MM.1S (cell line): Measurements from ENCODE around the gene SPATA13.

ENCODE experiments used
- CTCF ChIP-seq: fragments of 300-600 bp; sonication (generic); IDR thresholded peaks from 2 replicates; pipeline ENCODE4 v1.5.1; 2016; ENCODE audit warnings: antibody characterized with exemption, low read length, mixed read lengths
- EZH2 ChIP-seq: fragments of 300-600 bp; sonication (generic); optimal IDR thresholded peaks from 2 replicates; pipeline ENCODE3; 2017; ENCODE audit warnings: low read depth, mild to moderate bottlenecking, antibody characterized with exemption, low read length, mixed read lengths
- EZH2phosphoT487 ChIP-seq: fragments of 300-600 bp; sonication (generic); IDR thresholded peaks from 2 replicates; pipeline ENCODE4 v1.6.1; 2018; ENCODE audit warnings: antibody characterized with exemption, low read length

GRCh38 chr13:24351423-24351822, 190.9 kb downstream of the SPATA13 start:
- TF ChIP-seq CTCF, result no peak
- no peak for TF ChIP-seq EZH2
- no peak for TF ChIP-seq EZH2phosphoT487
